ENCODE data around the gene TFDP1.

GRCh38 chr13:113670541-113670940 lies 86.0 kb downstream of the TFDP1 start:
- no peak for TF ChIP-seq CTCF (IDR thresholded peaks at IDR 0.05)
- TF ChIP-seq POLR2A (IDR thresholded peaks at IDR 0.05), result no peak
- no peak for TF ChIP-seq EP300 (IDR thresholded peaks at IDR 0.05)
